Fibroblast of lung (primary cell): Measurements from ENCODE around the gene CHMP2A. TPM values are rescaled to one million over a fixed set of nuclear protein-coding genes. Genes with fewer than 3 reads are reported as not detected.

Experiments
- DNase-seq, 2 donors: peaks; one replicate each; pipeline versions ENCODE4 v3.0.0 to v3.0.0-alpha.2; 2010; ENCODE audit warnings: low read depth in 2 of 2
- H2AFZ ChIP-seq: 2 replicates; pipeline ENCODE4 v1.5.1; 2012; ENCODE audit warnings: low read length, control low read depth, inconsistent platforms
- H3K27ac ChIP-seq: 2 replicates; pipeline ENCODE4 v1.5.1; 2011; ENCODE audit warnings: low read length, control low read depth; ENCODE audit not compliant: insufficient read depth
- H3K27me3 ChIP-seq: 2 replicates; pipeline ENCODE4 v1.5.1; 2011; ENCODE audit warnings: mild to moderate bottlenecking, low read length; ENCODE audit not compliant: control insufficient read depth, insufficient read depth
- H3K36me3 ChIP-seq: 2 replicates; pipeline ENCODE4 v1.5.1; 2011; ENCODE audit warnings: low read length; ENCODE audit not compliant: control insufficient read depth, insufficient read depth
- H3K4me1 ChIP-seq: 2 replicates; pipeline ENCODE4 v1.5.1; 2011; ENCODE audit warnings: low read length; ENCODE audit not compliant: control insufficient read depth, insufficient read depth; ENCODE audit errors: extremely low read depth
- H3K4me2 ChIP-seq: 2 replicates; pipeline ENCODE4 v1.5.1; 2011; ENCODE audit warnings: low read length, control low read depth; ENCODE audit not compliant: insufficient read depth; ENCODE audit errors: extremely low read depth
- H3K4me3 ChIP-seq, 4 experiments: fragments of 200-600 bp in 1 of 4; sonication (generic) in 1 of 4; replicated peaks in 1 of 4; 2 replicates each; pipeline ENCODE4 v1.5.1; 2011 to 2016; ENCODE audit warnings: low read length in 4 of 4, low read depth in 3 of 4, mild to moderate bottlenecking in 3 of 4, control low read depth in 2 of 4, inconsistent platforms in 1 of 4, mixed read lengths in 1 of 4; ENCODE audit not compliant: insufficient read depth in 1 of 4; ENCODE audit errors: control extremely low read depth in 1 of 4
- H3K79me2 ChIP-seq: 2 replicates; pipeline ENCODE4 v1.5.1; 2012; ENCODE audit warnings: mild to moderate bottlenecking, low read length, inconsistent platforms; ENCODE audit not compliant: control insufficient read depth, insufficient read depth
- H3K9ac ChIP-seq: 2 replicates; pipeline ENCODE4 v1.5.1; 2011; ENCODE audit warnings: mild to moderate bottlenecking, low read length, control low read depth; ENCODE audit not compliant: insufficient read depth
- H3K9me3 ChIP-seq: 2 replicates; pipeline ENCODE4 v1.5.1; 2012; ENCODE audit warnings: low read depth, low read length; ENCODE audit not compliant: control insufficient read depth, insufficient read depth
- H4K20me1 ChIP-seq: 2 replicates; pipeline ENCODE4 v1.5.1; 2011; ENCODE audit warnings: low read length; ENCODE audit not compliant: control insufficient read depth, insufficient read depth; ENCODE audit errors: extremely low read depth
- CTCF ChIP-seq, 2 donors: IDR thresholded peaks in 1 of 2; conservative IDR thresholded peaks in 1 of 2; 1 replicate in 1 of 2; 2 replicates in 1 of 2; pipeline ENCODE4 v1.5.1; 2011 to 2012; ENCODE audit warnings: low read length in 2 of 2, control low read depth in 1 of 2, inconsistent platforms in 1 of 2, low read depth in 1 of 2, mild to moderate bottlenecking in 1 of 2
- EZH2 ChIP-seq: IDR thresholded peaks from 2 replicates; pipeline ENCODE4 v1.5.1; 2012; ENCODE audit warnings: low read length, control low read depth, mild to moderate bottlenecking; ENCODE audit errors: missing control alignments
- polyA plus RNA-seq, 2 donors: library from polyadenylated mRNA; depleted of rRNA in 1 of 2; stranded (reverse) in 1 of 2; unstranded in 1 of 2; fragments of >200 nt; gene quantifications; 2 replicates each; pipeline ENCODE4 v1.2.1, GENCODE V29; 2011 to 2012; ENCODE audit warnings: missing spikeins in 1 of 2
- total RNA-seq: library from RNA; depleted of rRNA; stranded (reverse); fragments of >200 nt; gene quantifications from 2 replicates; pipeline ENCODE4 v1.2.1, GENCODE V29; 2014

CHMP2A gene
- total and polyA plus RNA-seq, 2 donors (not counting 1 experiment from before 2014, with no cell fraction given), result 146 to 215 TPM

DNA sequence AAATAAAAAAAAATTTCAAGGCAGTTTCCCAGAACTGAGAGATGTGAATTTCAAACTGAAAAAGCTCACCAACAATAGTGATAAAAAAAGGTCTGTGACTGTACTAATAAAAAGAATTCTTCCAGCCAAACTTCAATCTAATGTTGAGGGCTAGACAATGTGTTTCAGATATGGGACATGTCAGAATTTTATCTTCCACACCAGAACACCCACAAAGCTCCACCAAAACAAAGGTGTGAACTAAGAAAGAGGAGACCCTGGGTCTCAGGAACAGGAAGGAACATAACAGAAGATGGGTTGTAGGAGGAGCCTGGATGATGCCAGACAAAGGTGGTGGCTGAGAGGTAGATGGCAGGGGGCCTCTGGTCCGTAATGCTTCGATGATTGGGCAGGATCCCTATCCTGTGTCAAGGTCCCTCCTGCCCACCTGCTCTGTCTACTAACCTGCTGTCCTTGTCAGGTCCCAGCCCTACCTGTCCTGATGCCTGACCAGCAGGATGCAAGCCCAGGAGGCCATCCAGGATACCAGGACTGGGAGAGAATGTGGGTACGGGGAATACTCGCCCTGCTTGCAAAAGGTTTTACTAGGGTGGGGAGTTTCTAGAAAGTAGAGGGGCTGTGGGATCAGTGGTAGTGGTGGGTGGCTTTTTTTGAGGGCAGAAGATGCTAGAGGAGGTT lies 13.7 kb upstream of the CHMP2A start:
- Histone ChIP-seq H3K9me3 (no peaks in the 10 kb centered on the region), H3K27ac (no peak overlapping the region), H3K27me3 (no peaks in the 10 kb centered on the region), H3K9ac (no peak overlapping the region), H3K36me3 (peaks cover 14% of the 10 kb centered on the region), H2AFZ (no peak overlapping the region), H3K79me2 (peaks cover 3% of the 10 kb centered on the region), H3K4me1 (peaks cover 4% of the 10 kb centered on the region), H3K4me2 (no peak overlapping the region), H3K4me3 (no peak overlapping the region), H4K20me1 (no peaks in the 10 kb centered on the region)
- TF ChIP-seq EZH2, result no peak
- no peak for TF ChIP-seq CTCF (conservative IDR thresholded peaks at IDR 0.05 in 1 of 2, IDR thresholded peaks at IDR 0.05 in 1 of 2; ENCODE audit: low read depth in 1 of 2, low read length in 2 of 2)
- no peak for DNase-seq

GRCh38 chr19:58566989-58567388 lies 12.1 kb upstream of the CHMP2A start:
- H3K36me3 ChIP-seq, result peaks cover 14% of the 10 kb centered on the region
- no peak overlapping the region for H3K9ac ChIP-seq
- TF ChIP-seq EZH2 (no peak), CTCF (conservative IDR thresholded peaks at IDR 0.05 in 1 of 2, IDR thresholded peaks at IDR 0.05 in 1 of 2; ENCODE audit: low read depth in 1 of 2, low read length in 2 of 2) (no peak)
- no peak overlapping the region for H3K27ac ChIP-seq
- DNase-seq, result no peak
- peaks cover 2% of the 10 kb centered on the region for H3K79me2 ChIP-seq
- no peaks in the 10 kb centered on the region for H4K20me1 ChIP-seq
- H3K9me3 ChIP-seq, result no peaks in the 10 kb centered on the region
- H2AFZ ChIP-seq, result no peak overlapping the region
- peaks cover 2% of the 10 kb centered on the region for H3K4me1 ChIP-seq
- no peaks in the 10 kb centered on the region for H3K27me3 ChIP-seq
- H3K4me2 ChIP-seq, result no peak overlapping the region
- H3K4me3 ChIP-seq, result no peak overlapping the region

DNA sequence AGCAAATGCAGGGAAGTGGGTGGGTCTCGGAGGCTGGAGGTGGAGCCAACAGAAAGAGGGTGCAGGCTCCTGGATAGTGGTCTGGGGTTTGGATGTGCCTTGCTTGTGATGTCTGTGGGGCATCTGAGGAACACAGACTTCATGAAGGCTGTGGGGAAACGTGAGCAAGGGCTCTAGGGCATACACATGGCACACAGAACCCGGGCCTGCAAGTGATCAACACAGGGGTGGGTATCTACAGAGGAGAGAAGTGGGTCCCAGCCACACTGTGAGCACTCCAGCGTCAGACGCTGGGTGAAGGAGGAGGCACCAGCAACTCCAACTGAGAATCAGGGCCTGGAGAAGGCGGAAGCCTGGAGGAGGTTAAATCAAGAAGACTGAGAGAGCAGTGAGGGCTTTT lies 8.9 kb upstream of the CHMP2A start:
- TF ChIP-seq EZH2 (no peak), CTCF (conservative IDR thresholded peaks at IDR 0.05 in 1 of 2, IDR thresholded peaks at IDR 0.05 in 1 of 2; ENCODE audit: low read depth in 1 of 2, low read length in 2 of 2) (no peak)
- DNase-seq, result no peak

More for the DNA sequence above, 8.9 kb upstream of the CHMP2A start:
- Histone ChIP-seq H3K9me3 (no peaks in the 10 kb centered on the region), H3K27me3 (no peaks in the 10 kb centered on the region), H3K36me3 (no peaks in the 10 kb centered on the region), H3K4me1 (peaks cover 4% of the 10 kb centered on the region), H2AFZ (no peak overlapping the region), H3K4me3 (no peak overlapping the region), H4K20me1 (no peaks in the 10 kb centered on the region), H3K27ac (no peak overlapping the region), H3K9ac (no peak overlapping the region), H3K79me2 (no peaks in the 10 kb centered on the region), H3K4me2 (no peak overlapping the region)
